KBM-7 (cell line): Measurements from ENCODE around the gene UNC13A.

Source experiments
- DNase-seq: peaks from one replicate; pipeline ENCODE4 v3.0.0-alpha.2; 2015
- in situ Hi-C: fragments of 300-500 bp; cut with MboI; formaldehyde crosslinking; loops from 2 replicates; pipeline ENCODE4 v1.14.3; 2020; ENCODE audit warnings: low sequenced_read_pairs, low pct_unique_long_range_greater_than_20kb, mixed read lengths

Gene UNC13A

GRCh38 chr19:17641846-17642245 is 46.3 kb downstream of the UNC13A start:
- in situ Hi-C loops, result no loop called here
- DNase-seq, result no peak

- in situ Hi-C loops, result no loop called here
- DNase-seq, result no peak
Measured at GRCh38 chr19:17641181-17641580, 47.0 kb downstream of the UNC13A start.

- no peak for DNase-seq
- in situ Hi-C loops, result no loop called here
Measured at GRCh38 chr19:17633700-17634099, 54.5 kb downstream of the UNC13A start.

GRCh38 chr19:17632577-17632976 is 55.6 kb downstream of the UNC13A start:
- no peak for DNase-seq
- in situ Hi-C loops, result no loop called here

- DNase-seq, result no peak
- in situ Hi-C loops, result no loop called here
Measured at GRCh38 chr19:17629760-17630159, 58.4 kb downstream of the UNC13A start.

- in situ Hi-C loops, result no loop called here
- DNase-seq, result no peak
Measured at GRCh38 chr19:17627921-17628320, 60.2 kb downstream of the UNC13A start.

GRCh38 chr19:17627161-17627560 is 61.0 kb downstream of the UNC13A start:
- DNase-seq, result no peak
- in situ Hi-C loops, result no loop called here

GRCh38 chr19:17626456-17627015 is 61.6 kb downstream of the UNC13A start:
- in situ Hi-C loops, result no loop called here
- DNase-seq, result no peak

- in situ Hi-C loops, result no loop called here
- no peak for DNase-seq
Measured at GRCh38 chr19:17625980-17626379, 62.2 kb downstream of the UNC13A start.

- in situ Hi-C loops, result no loop called here
- no peak for DNase-seq
Measured at GRCh38 chr19:17625043-17625442, 63.1 kb downstream of the UNC13A start.

GRCh38 chr19:17624314-17624991 is 63.7 kb downstream of the UNC13A start:
- in situ Hi-C loops, result no loop called here

GRCh38 chr19:17623224-17623935 is 64.8 kb downstream of the UNC13A start:
- DNase-seq, result no peak
- in situ Hi-C loops, result no loop called here

More at GRCh38 chr19:17624314-17624991, 63.7 kb downstream of the UNC13A start:
- no peak for DNase-seq

GRCh38 chr19:17620696-17621095 is 67.5 kb downstream of the UNC13A start:
- DNase-seq, result no peak
- in situ Hi-C loops, result no loop called here

- in situ Hi-C loops, result no loop called here
- DNase-seq, result no peak
Measured at GRCh38 chr19:17618936-17619335, 69.2 kb downstream of the UNC13A start.

- no peak for DNase-seq
- in situ Hi-C loops, result no loop called here
Measured at GRCh38 chr19:17618281-17618903, 69.8 kb downstream of the UNC13A start.

GRCh38 chr19:17617807-17618192 is 70.4 kb downstream of the UNC13A start:
- no peak for DNase-seq
- in situ Hi-C loops, result no loop called here

GRCh38 chr19:17616961-17617806 is 71.0 kb downstream of the UNC13A start:
- in situ Hi-C loops, result no loop called here
- peak; percentile 52 for DNase-seq

GRCh38 chr19:17616686-17616960 is 71.5 kb downstream of the UNC13A start:
- in situ Hi-C loops, result no loop called here
- DNase-seq, result no peak

- DNase-seq, result peak; percentile 45
- in situ Hi-C loops, result no loop called here
Measured at GRCh38 chr19:17615889-17616685, 72.1 kb downstream of the UNC13A start.
